Measurements from ENCODE around the gene IQGAP1. TPM values are rescaled to one million over a fixed set of nuclear protein-coding genes. Genes with fewer than 3 reads are reported as not detected.

IQGAP1 gene
- total and polyA plus RNA-seq, 2 of the 4 experiments (the other 2 are of a cell fraction), result 87.5 to 207 TPM

GRCh38 chr15:90497912-90498311, 109.9 kb downstream of the IQGAP1 start:
- Histone ChIP-seq H2BK15ac (ENCODE audit: low read depth, low read length) (no peak overlapping the region), H3K14ac (replicated peaks; ENCODE audit: low read depth, low read length) (no peak overlapping the region), H3K36me3 (ENCODE audit: control insufficient read depth, insufficient read depth, low read length) (peaks cover 40% of the 10 kb centered on the region), H2AK5ac (ENCODE audit: low read depth, low read length) (no peak overlapping the region), H4K5ac (ENCODE audit: low read depth, low read length) (no peak overlapping the region), H4K91ac (ENCODE audit: insufficient read depth, low read depth, low read length) (no peak overlapping the region), H3K4me3 (ENCODE audit: insufficient read depth, low read depth, low read length) (no peak overlapping the region), H3K9me1 (ENCODE audit: insufficient read depth, low read length) (no peaks in the 10 kb centered on the region), H3K4me1 (ENCODE audit: control insufficient read depth, insufficient read depth, low read length) (no peaks in the 10 kb centered on the region), H3K9ac (ENCODE audit: low read depth, low read length) (no peak overlapping the region), H3K18ac (ENCODE audit: low read depth, low read length) (no peak overlapping the region), H2BK20ac (ENCODE audit: low read depth, low read length) (no peak overlapping the region), H2BK5ac (ENCODE audit: low read depth, low read length, poor library complexity, severe bottlenecking) (no peak overlapping the region), H3K4me2 (ENCODE audit: low read depth, low read length) (no peak overlapping the region), H2BK120ac (ENCODE audit: low read depth, low read length) (no peak overlapping the region), H3K56ac (ENCODE audit: extremely low read depth, insufficient read depth, low read length) (no peak overlapping the region), H3K23ac (ENCODE audit: low read depth, low read length) (no peak overlapping the region), H4K20me1 (ENCODE audit: insufficient read depth, low read length) (no peaks in the 10 kb centered on the region), H2AK9ac (replicated peaks; ENCODE audit: low read depth, low read length, poor library complexity) (no peak overlapping the region), H2AFZ (replicated peaks; ENCODE audit: low read length, poor library complexity) (no peak overlapping the region), H4K8ac (ENCODE audit: low read depth in 2 of 2, low read length in 2 of 2) (no peak overlapping the region), H3K4ac (ENCODE audit: low read depth, low read length) (no peak overlapping the region), H3K27ac (ENCODE audit: insufficient read depth, low read length) (no peak overlapping the region), H3K79me1 (ENCODE audit: low read depth in 1 of 2, low read length in 2 of 2) (peaks cover 4 to 8% of the 10 kb centered on the region in 2 experiments; a peak in 3 of 4 replicates), H3K27me3 (ENCODE audit: control insufficient read depth, insufficient read depth, low read length) (no peaks in the 10 kb centered on the region), H3K9me3 (ENCODE audit: control insufficient read depth, insufficient read depth, low read length) (no peaks in the 10 kb centered on the region)
- ATAC-seq (ENCODE audit: low read depth), result no peak
- dilution Hi-C loops (cut with HindIII; ENCODE audit: low sequenced_read_pairs, unreplicated experiment), result no loop called here
- DNase-seq, result no peak
- ChIA-PET CTCF (interaction anchor here (0.6 kb wide), 1 partner anchor 181 kb away, joined by 5 read pairs; no protein-coding TSS in a partner anchor), POLR2A (ENCODE audit: unreplicated experiment) (interaction anchor here (0.7 kb wide), 1 partner anchor 869 kb away, joined by 4 read pairs; no protein-coding TSS in a partner anchor)
- in situ Hi-C loops (cut with MboI; ENCODE audit: low sequenced_read_pairs), result loop anchor here (10.0 kb wide), 1 partner anchor 387 kb away; the partner anchor contains the start of gene FES
- no CpG with 5 or more reads among the region's 6 CpGs for WGBS, 2 experiments (ENCODE audit: extremely low coverage in 2 of 2, insufficient read length in 1 of 2)
- no TSS peak for BruUV-seq (replicated peaks)
- TF ChIP-seq CEBPB (IDR thresholded peaks at IDR 0.05; ENCODE audit: low read depth, low read length), result no peak
- TF ChIP-seq ELK1 (IDR thresholded peaks at IDR 0.05; ENCODE audit: borderline replicate concordance, low read depth, low read length), result no peak
- TF ChIP-seq NFE2L2 (IDR thresholded peaks at IDR 0.05; ENCODE audit: low read depth, low read length), result no peak
- TF ChIP-seq CHD1 (IDR thresholded peaks at IDR 0.05; ENCODE audit: low read depth, low read length), result no peak
- no peak for TF ChIP-seq MAZ (IDR thresholded peaks at IDR 0.05; ENCODE audit: borderline replicate concordance, low read depth, low read length)
- TF ChIP-seq POLR2A (IDR thresholded peaks at IDR 0.05; ENCODE audit: low read depth, low read length), result no peak
- no peak for TF ChIP-seq RFX5 (IDR thresholded peaks at IDR 0.05; ENCODE audit: low read depth, low read length)
- TF ChIP-seq MAFK (IDR thresholded peaks at IDR 0.05; ENCODE audit: low read depth, low read length), result no peak
- TF ChIP-seq FOS (IDR thresholded peaks at IDR 0.05; ENCODE audit: low read depth, low read length), result no peak
- no peak for TF ChIP-seq RCOR1 (IDR thresholded peaks at IDR 0.05; ENCODE audit: insufficient replicate concordance, low read length)
- TF ChIP-seq, protein P1, sequence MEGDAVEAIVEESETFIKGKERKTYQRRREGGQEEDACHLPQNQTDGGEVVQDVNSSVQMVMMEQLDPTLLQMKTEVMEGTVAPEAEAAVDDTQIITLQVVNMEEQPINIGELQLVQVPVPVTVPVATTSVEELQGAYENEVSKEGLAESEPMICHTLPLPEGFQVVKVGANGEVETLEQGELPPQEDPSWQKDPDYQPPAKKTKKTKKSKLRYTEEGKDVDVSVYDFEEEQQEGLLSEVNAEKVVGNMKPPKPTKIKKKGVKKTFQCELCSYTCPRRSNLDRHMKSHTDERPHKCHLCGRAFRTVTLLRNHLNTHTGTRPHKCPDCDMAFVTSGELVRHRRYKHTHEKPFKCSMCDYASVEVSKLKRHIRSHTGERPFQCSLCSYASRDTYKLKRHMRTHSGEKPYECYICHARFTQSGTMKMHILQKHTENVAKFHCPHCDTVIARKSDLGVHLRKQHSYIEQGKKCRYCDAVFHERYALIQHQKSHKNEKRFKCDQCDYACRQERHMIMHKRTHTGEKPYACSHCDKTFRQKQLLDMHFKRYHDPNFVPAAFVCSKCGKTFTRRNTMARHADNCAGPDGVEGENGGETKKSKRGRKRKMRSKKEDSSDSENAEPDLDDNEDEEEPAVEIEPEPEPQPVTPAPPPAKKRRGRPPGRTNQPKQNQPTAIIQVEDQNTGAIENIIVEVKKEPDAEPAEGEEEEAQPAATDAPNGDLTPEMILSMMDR (conservative IDR thresholded peaks at IDR 0.05; ENCODE audit: low read depth, low read length), result no peak
- no peak for TF ChIP-seq BHLHE40 (IDR thresholded peaks at IDR 0.05; ENCODE audit: low read depth, low read length)
- TF ChIP-seq SMC3 (IDR thresholded peaks at IDR 0.05; ENCODE audit: low read depth, low read length), result no peak
- no peak for TF ChIP-seq RAD21 (IDR thresholded peaks at IDR 0.05; ENCODE audit: low read length)
- intact Hi-C loops (cut with micrococcal nuclease), result loop anchor here (5.0 kb wide), 1 partner anchor 194 kb away; no protein-coding TSS in a partner anchor
